ENCODE data around the gene FBRSL1.

DNA sequence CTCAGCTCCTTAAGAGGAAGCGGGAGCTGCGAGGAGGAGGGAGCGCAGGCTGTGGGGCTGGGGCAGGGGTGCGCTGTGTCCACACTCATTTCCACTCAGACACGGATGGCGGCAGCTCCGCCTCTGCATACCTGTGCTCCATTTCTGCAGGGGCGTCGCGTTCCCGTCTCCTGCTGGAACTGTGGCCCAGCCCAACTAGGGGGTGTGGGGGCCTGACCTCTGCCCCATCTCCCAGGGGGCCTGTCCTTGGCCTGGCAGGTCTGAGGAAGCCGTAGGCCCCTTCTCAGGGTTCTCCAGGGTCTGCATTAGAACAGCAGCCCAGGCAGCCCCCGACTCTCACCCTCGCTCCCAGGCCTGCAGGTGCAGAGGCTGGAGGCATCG is 31.2 kb downstream of the FBRSL1 start:
- TF ChIP-seq, protein P1, sequence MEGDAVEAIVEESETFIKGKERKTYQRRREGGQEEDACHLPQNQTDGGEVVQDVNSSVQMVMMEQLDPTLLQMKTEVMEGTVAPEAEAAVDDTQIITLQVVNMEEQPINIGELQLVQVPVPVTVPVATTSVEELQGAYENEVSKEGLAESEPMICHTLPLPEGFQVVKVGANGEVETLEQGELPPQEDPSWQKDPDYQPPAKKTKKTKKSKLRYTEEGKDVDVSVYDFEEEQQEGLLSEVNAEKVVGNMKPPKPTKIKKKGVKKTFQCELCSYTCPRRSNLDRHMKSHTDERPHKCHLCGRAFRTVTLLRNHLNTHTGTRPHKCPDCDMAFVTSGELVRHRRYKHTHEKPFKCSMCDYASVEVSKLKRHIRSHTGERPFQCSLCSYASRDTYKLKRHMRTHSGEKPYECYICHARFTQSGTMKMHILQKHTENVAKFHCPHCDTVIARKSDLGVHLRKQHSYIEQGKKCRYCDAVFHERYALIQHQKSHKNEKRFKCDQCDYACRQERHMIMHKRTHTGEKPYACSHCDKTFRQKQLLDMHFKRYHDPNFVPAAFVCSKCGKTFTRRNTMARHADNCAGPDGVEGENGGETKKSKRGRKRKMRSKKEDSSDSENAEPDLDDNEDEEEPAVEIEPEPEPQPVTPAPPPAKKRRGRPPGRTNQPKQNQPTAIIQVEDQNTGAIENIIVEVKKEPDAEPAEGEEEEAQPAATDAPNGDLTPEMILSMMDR (IDR thresholded peaks at IDR 0.05), result no peak
- TF ChIP-seq POLR2AphosphoS5 (IDR thresholded peaks at IDR 0.05), result no peak
- TF ChIP-seq POLR2A (IDR thresholded peaks at IDR 0.05), result no peak

Data from breast epithelium (tissue), 3 donors.